HCT116 (cell line): ENCODE measurements around the gene MSRB3. TPM values are rescaled to one million over a fixed set of nuclear protein-coding genes. Genes with fewer than 3 reads are reported as not detected.

ENCODE experiments used
- ATAC-seq: fragments of 200-7000 bp; cut with Tn5 transposase; 2 replicates; pipeline ENCODE4 v1.9.1; 2020; ENCODE audit warnings: mild to moderate bottlenecking, moderate library complexity
- BruUV-seq: library from RNA; stranded (reverse); fragments of 400-500 nt; replicated peaks from 2 replicates; lab custom pipeline; 2021; lab: Mats Ljungman, UMichigan
- CTCF ChIA-PET: fragments of 300-600 bp; sonication (Branson Sonifier 250); formaldehyde crosslinking; loops from one replicate; lab custom pipeline; 2021; ENCODE audit warnings: antibody characterized with exemption; lab: Charles Lee
- POLR2A ChIA-PET: fragments of 300-600, 350-600 bp; sonication (Branson Sonifier 250); formaldehyde crosslinking; loops from one replicate; lab custom pipeline; 2021; ENCODE audit warnings: antibody characterized with exemption; lab: Charles Lee
- RAD21 ChIA-PET, 2 experiments: fragments of 300-600 bp; sonication (Branson Sonifier 250); formaldehyde crosslinking; loops; one replicate each; lab custom pipeline; 2023; ENCODE audit warnings: low total read pairs in 2 of 2; ENCODE audit not compliant: uncharacterized antibody in 2 of 2, unreplicated experiment in 2 of 2, low non-redundant PET in 1 of 2; lab: Charles Lee
- DNase-seq: peaks from one replicate; pipeline ENCODE4 v3.0.0-alpha.2; 2010; ENCODE audit warnings: low read depth, low spot score
- H2AFZ ChIP-seq: fragments of 200-600 bp; shearing (Covaris generic), sonication (generic); 2 replicates; pipeline ENCODE4 v1.6.1; 2017; ENCODE audit warnings: low read depth, mixed run types, mixed read lengths, antibody characterized with exemption, low read length; ENCODE audit not compliant: poor library complexity, severe bottlenecking
- H3K27ac ChIP-seq: 2 replicates; pipeline ENCODE4 v1.5.1; 2012; ENCODE audit warnings: low read depth, low read length
- H3K27me3 ChIP-seq: fragments of 200-600 bp; sonication (generic); 2 replicates; pipeline ENCODE4 v1.6.1; 2016; ENCODE audit warnings: mixed run types, low read length, mixed read lengths; ENCODE audit not compliant: insufficient read depth
- H3K36me3 ChIP-seq, 2 experiments: fragments of 200-500 bp in 1 of 2; fragments of 200-600 bp in 1 of 2; sonication (Bioruptor generic) in 1 of 2; sonication (generic) in 1 of 2; 2 replicates each; pipeline versions ENCODE4 v1.5.1 to v1.6.1; 2014 to 2016; ENCODE audit warnings: low read length in 2 of 2, inconsistent platforms in 1 of 2, mixed read lengths in 1 of 2, mixed run types in 1 of 2; ENCODE audit not compliant: insufficient read depth in 2 of 2, control insufficient read depth in 1 of 2
- H3K4me1 ChIP-seq, 2 experiments: fragments of 200-600 bp in 1 of 2; sonication (generic) in 1 of 2; 2 replicates each; pipeline versions ENCODE4 v1.5.1 to v1.6.1; 2012 to 2017; ENCODE audit warnings: low read length in 2 of 2, inconsistent platforms in 1 of 2, mild to moderate bottlenecking in 1 of 2, mixed read lengths in 1 of 2, mixed run types in 1 of 2, moderate library complexity in 1 of 2; ENCODE audit not compliant: insufficient read depth in 2 of 2, control insufficient read depth in 1 of 2
- H3K4me2 ChIP-seq: fragments of 200-600 bp; sonication (generic); 2 replicates; pipeline ENCODE4 v1.6.1; 2017; ENCODE audit warnings: mixed run types, low read length, mixed read lengths
- H3K4me3 ChIP-seq, 2 experiments: fragments of 200-600 bp in 1 of 2; sonication (generic) in 1 of 2; replicated peaks in 1 of 2; 2 replicates each; pipeline ENCODE4 v1.5.1; 2011 to 2016; ENCODE audit warnings: low read length in 2 of 2, control low read depth in 1 of 2, low read depth in 1 of 2, mild to moderate bottlenecking in 1 of 2, mixed read lengths in 1 of 2, mixed run types in 1 of 2
- H3K79me2 ChIP-seq: fragments of 200-600 bp; sonication (generic); 2 replicates; pipeline ENCODE4 v1.6.1; 2017; ENCODE audit warnings: mild to moderate bottlenecking, mixed run types, low read length, moderate library complexity, mixed read lengths; ENCODE audit not compliant: insufficient read depth
- H3K9ac ChIP-seq: fragments of 200-600 bp; sonication (generic); 2 replicates; pipeline ENCODE4 v1.6.1; 2016; ENCODE audit warnings: low read length, mixed read lengths
- H3K9me2 ChIP-seq: fragments of 200-600 bp; sonication (generic), shearing (Covaris generic); 2 replicates; pipeline ENCODE4 v1.6.1; 2017; ENCODE audit warnings: mixed run types, mild to moderate bottlenecking, moderate library complexity; ENCODE audit not compliant: insufficient read depth
- H3K9me3 ChIP-seq, 2 experiments: fragments of 200-500 bp in 1 of 2; fragments of 200-600 bp in 1 of 2; sonication (Bioruptor generic) in 1 of 2; sonication (generic) in 1 of 2; 2 replicates each; pipeline ENCODE4 v1.6.1; 2014 to 2017; ENCODE audit warnings: low read length in 2 of 2, mixed read lengths in 2 of 2, inconsistent platforms in 1 of 2, low read depth in 1 of 2, mild to moderate bottlenecking in 1 of 2, mixed run types in 1 of 2, moderate library complexity in 1 of 2; ENCODE audit not compliant: control insufficient read depth in 1 of 2, insufficient read depth in 1 of 2
- H4K20me1 ChIP-seq: fragments of 200-600 bp; sonication (generic), shearing (Covaris generic); 2 replicates; pipeline ENCODE4 v1.6.1; 2017; ENCODE audit warnings: mixed run types, mild to moderate bottlenecking, moderate library complexity; ENCODE audit not compliant: insufficient read depth
- ATF3 ChIP-seq: IDR thresholded peaks from 2 replicates; pipeline ENCODE4 v1.6.1; 2012
- CBX3 ChIP-seq: IDR thresholded peaks from 2 replicates; pipeline ENCODE4 v1.6.1; 2012; ENCODE audit warnings: low read depth
- CEBPB ChIP-seq: IDR thresholded peaks from 2 replicates; pipeline ENCODE4 v1.6.1; 2012; ENCODE audit warnings: low read depth
- CTCF ChIP-seq, 3 experiments: fragments of 200-600 bp in 1 of 3; sonication (generic) in 1 of 3; IDR thresholded peaks in 2 of 3; conservative IDR thresholded peaks in 1 of 3; 2 replicates each; pipeline ENCODE4 v1.5.1; 2012 to 2017; ENCODE audit warnings: low read depth in 2 of 3, low read length in 2 of 3, antibody characterized with exemption in 1 of 3, borderline replicate concordance in 1 of 3, control low read depth in 1 of 3, mild to moderate bottlenecking in 1 of 3, mixed read lengths in 1 of 3, mixed run types in 1 of 3, moderate library complexity in 1 of 3; ENCODE audit not compliant: insufficient read depth in 1 of 3
- EGR1 ChIP-seq: IDR thresholded peaks from 2 replicates; pipeline ENCODE4 v1.6.1; 2012; ENCODE audit warnings: low read depth
- ELF1 ChIP-seq: IDR thresholded peaks from 2 replicates; pipeline ENCODE4 v1.6.1; 2012; ENCODE audit warnings: low read depth, borderline replicate concordance
- EZH2 ChIP-seq: fragments of 200-600 bp; sonication (generic); IDR thresholded peaks from 2 replicates; pipeline ENCODE4 v1.6.1; 2017; ENCODE audit warnings: antibody characterized with exemption, mixed run types
- EZH2phosphoT487 ChIP-seq: fragments of 200-600 bp; IDR thresholded peaks from 2 replicates; pipeline ENCODE4 v1.6.1; 2018; ENCODE audit warnings: antibody characterized with exemption, borderline replicate concordance
- FOSL1 ChIP-seq: IDR thresholded peaks from 2 replicates; pipeline ENCODE4 v1.6.1; 2012; ENCODE audit warnings: low read depth
- MAX ChIP-seq: IDR thresholded peaks from 2 replicates; pipeline ENCODE4 v1.6.1; 2012
- POLR2A ChIP-seq: IDR thresholded peaks from 2 replicates; pipeline ENCODE4 v1.7.0; 2011; ENCODE audit warnings: borderline replicate concordance; ENCODE audit not compliant: insufficient read depth, insufficient read length; ENCODE audit errors: extremely low read depth
- POLR2AphosphoS5 ChIP-seq: IDR thresholded peaks from 2 replicates; pipeline ENCODE4 v1.6.1; 2011; ENCODE audit warnings: mild to moderate bottlenecking, low read depth, low read length, moderate library complexity
- RAD21 ChIP-seq: IDR thresholded peaks from 2 replicates; pipeline ENCODE4 v1.6.1; 2012; ENCODE audit warnings: low read depth, mild to moderate bottlenecking
- REST ChIP-seq: IDR thresholded peaks from 2 replicates; pipeline ENCODE4 v1.6.1; 2012; ENCODE audit warnings: low read depth
- SIN3A ChIP-seq: IDR thresholded peaks from 2 replicates; pipeline ENCODE4 v1.6.1; 2012; ENCODE audit warnings: low read depth
- SP1 ChIP-seq: IDR thresholded peaks from 2 replicates; pipeline ENCODE4 v1.6.1; 2012; ENCODE audit warnings: low read depth
- SRF ChIP-seq: IDR thresholded peaks from 2 replicates; pipeline ENCODE4 v1.6.1; 2012; ENCODE audit warnings: low read depth
- ZBTB33 ChIP-seq: IDR thresholded peaks from 2 replicates; pipeline ENCODE4 v1.6.1; 2011; ENCODE audit warnings: mild to moderate bottlenecking, low read length, moderate library complexity; ENCODE audit not compliant: insufficient replicate concordance; ENCODE audit errors: extremely low read depth
- ZFX ChIP-seq: fragments of 450-650 bp; IDR thresholded peaks from 2 replicates; pipeline ENCODE4 v1.6.1; 2017
- ZNF274 ChIP-seq: fragments of 200-500 bp; sonication (Bioruptor generic); IDR thresholded peaks from 2 replicates; pipeline ENCODE4 v1.6.1; 2014; ENCODE audit warnings: mild to moderate bottlenecking, low read depth, low read length, inconsistent platforms
- intact Hi-C: fragments of 100-400 bp; cut with micrococcal nuclease; formaldehyde crosslinking; loops from 2 replicates; pipeline ENCODE4 v1.10.0; 2022
- total RNA-seq: library from RNA; stranded (reverse); gene quantifications from one replicate; pipeline ENCODE4 v1.2.1, GENCODE V29; 2021; ENCODE audit not compliant: unreplicated experiment

MSRB3 gene
- total RNA-seq, 1 experiment from 2014 or later: 8.2 TPM

- no peaks in the 10 kb centered on the region; a peak in 1 of 4 replicates for H3K9me3 ChIP-seq
- no peak overlapping the region for H3K27ac ChIP-seq
- TF ChIP-seq POLR2A (no peak), EGR1 (no peak), ZFX (no peak), ZNF274 (no peak), SIN3A (no peak), ELF1 (no peak), EZH2phosphoT487 (no peak), CTCF (IDR thresholded peaks at IDR 0.05 in 2 of 3, conservative IDR thresholded peaks at IDR 0.05 in 1 of 3; ENCODE audit: borderline replicate concordance in 1 of 3, insufficient read depth in 1 of 3, low read depth in 2 of 3, low read length in 2 of 3) (no peak), ZBTB33 (no peak), EZH2 (no peak), FOSL1 (no peak), CBX3 (no peak), SP1 (no peak), POLR2AphosphoS5 (no peak), SRF (no peak), ATF3 (no peak), REST (no peak), MAX (no peak), RAD21 (no peak), CEBPB (no peak)
- no peaks in the 10 kb centered on the region for H3K79me2 ChIP-seq
- no peak for ATAC-seq
- ChIA-PET RAD21 (no interaction called here), POLR2A (no interaction called here), CTCF (no interaction called here)
- H3K9me2 ChIP-seq: no peaks in the 10 kb centered on the region
- no peak overlapping the region for H2AFZ ChIP-seq
- BruUV-seq: no TSS peak
- DNase-seq: no peak
- H3K36me3 ChIP-seq: no peaks in the 10 kb centered on the region
- no peak overlapping the region for H3K4me3 ChIP-seq
- intact Hi-C loops: no loop called here
- H3K9ac ChIP-seq: no peak overlapping the region
- H4K20me1 ChIP-seq: no peaks in the 10 kb centered on the region
- peaks cover 32 to 78% of the 10 kb centered on the region in 2 experiments for H3K4me1 ChIP-seq
- no peak overlapping the region for H3K4me2 ChIP-seq
- H3K27me3 ChIP-seq: no peaks in the 10 kb centered on the region
Measured at GRCh38 chr12:65446901-65447300, 168.4 kb downstream of the MSRB3 start.
